AG09319 (cell line): ENCODE results near the gene TIMM44.

Experiments used
- DNase-seq: peaks from one replicate; pipeline ENCODE4 v3.0.0-alpha.2; 2010; ENCODE audit warnings: low read depth; ENCODE audit errors: extremely low read depth
- TF ChIP-seq, protein P1 (sequence below): IDR thresholded peaks from 2 replicates; pipeline ENCODE4 v1.5.1; 2011; ENCODE audit warnings: low read depth, mild to moderate bottlenecking, inconsistent platforms, low read length, moderate library complexity

The TIMM44 gene

GRCh38 chr19:7941895-7942596 lies 1.4 kb downstream of the TIMM44 start:
- DNase-seq: no peak
- TF ChIP-seq, protein P1, sequence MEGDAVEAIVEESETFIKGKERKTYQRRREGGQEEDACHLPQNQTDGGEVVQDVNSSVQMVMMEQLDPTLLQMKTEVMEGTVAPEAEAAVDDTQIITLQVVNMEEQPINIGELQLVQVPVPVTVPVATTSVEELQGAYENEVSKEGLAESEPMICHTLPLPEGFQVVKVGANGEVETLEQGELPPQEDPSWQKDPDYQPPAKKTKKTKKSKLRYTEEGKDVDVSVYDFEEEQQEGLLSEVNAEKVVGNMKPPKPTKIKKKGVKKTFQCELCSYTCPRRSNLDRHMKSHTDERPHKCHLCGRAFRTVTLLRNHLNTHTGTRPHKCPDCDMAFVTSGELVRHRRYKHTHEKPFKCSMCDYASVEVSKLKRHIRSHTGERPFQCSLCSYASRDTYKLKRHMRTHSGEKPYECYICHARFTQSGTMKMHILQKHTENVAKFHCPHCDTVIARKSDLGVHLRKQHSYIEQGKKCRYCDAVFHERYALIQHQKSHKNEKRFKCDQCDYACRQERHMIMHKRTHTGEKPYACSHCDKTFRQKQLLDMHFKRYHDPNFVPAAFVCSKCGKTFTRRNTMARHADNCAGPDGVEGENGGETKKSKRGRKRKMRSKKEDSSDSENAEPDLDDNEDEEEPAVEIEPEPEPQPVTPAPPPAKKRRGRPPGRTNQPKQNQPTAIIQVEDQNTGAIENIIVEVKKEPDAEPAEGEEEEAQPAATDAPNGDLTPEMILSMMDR: no peak

GRCh38 chr19:7940841-7941240 lies 2.6 kb downstream of the TIMM44 start:
- no peak for DNase-seq
- TF ChIP-seq, protein P1: no peak

DNA sequence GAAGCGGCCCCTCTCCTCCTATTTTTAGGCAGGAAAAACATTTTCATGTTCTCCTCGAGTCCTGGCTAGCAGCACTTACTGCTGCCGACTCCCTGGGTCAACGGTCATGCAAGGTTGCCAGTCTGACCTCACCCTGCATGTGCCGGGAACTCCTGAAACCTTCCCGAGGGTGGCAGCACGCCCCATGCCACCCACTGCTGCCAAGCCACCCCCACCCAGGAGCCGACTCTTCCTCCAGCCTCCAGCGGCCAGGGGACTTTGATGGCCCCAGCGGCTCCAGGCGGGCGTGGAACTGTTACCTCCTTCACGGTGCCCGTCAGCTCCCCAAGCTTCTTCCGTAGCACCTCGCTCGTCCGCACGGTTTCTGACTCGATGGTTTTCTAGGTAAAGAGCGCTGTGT lies 8.7 kb downstream of the TIMM44 start:
- no peak for DNase-seq
- TF ChIP-seq, protein P1: no peak

- no peak for DNase-seq
- TF ChIP-seq, protein P1: no peak
Measured at GRCh38 chr19:7933828-7934725, 9.4 kb downstream of the TIMM44 start.

GRCh38 chr19:7933411-7933810 lies 10.1 kb downstream of the TIMM44 start:
- DNase-seq: no peak
- TF ChIP-seq, protein P1: peak; percentile 7; the same call in 1 of the 2 replicates

DNA sequence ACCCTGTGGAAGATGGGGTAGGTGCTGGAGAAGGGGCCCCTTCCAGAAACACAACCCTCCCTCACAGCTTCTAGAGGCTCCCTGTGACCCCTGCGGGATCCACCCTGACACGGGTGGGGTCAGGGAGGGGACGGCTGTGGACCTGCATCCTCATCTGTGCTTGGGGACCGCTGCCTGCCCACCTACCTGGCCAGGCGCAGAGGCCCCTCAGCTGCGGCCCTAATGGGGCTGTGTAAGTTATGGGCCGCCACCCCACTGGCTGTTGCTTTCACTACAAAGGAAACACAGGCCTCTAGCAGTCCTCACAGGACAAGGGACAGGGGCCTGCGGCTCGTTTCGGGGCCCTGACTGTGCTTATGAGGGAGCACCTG lies 10.6 kb downstream of the TIMM44 start:
- TF ChIP-seq, protein P1: no peak
- DNase-seq: no peak
